Measurements from ENCODE around the gene OSBPL10.
A peak's percentile ranks its signal among the peaks of the same experiment; 100 is the strongest.

Gene OSBPL10

GRCh38 chr3:31974471-31974870, 6.6 kb downstream of the OSBPL10 start:
- H3K27ac ChIP-seq (ENCODE audit: low read depth in 2 of 2, low read length in 2 of 2): no peak overlapping the region
- H3K9ac ChIP-seq (ENCODE audit: low read depth in 1 of 2, low read length in 2 of 2): no peak overlapping the region
- no peaks in the 10 kb centered on the region for H3K36me3 ChIP-seq (ENCODE audit: control insufficient read depth in 2 of 2, insufficient read depth in 2 of 2, low read length in 2 of 2)
- H3K9me3 ChIP-seq (ENCODE audit: control insufficient read depth in 2 of 2, low read length in 2 of 2): no peaks in the 10 kb centered on the region
- peaks cover 0 to 4% of the 10 kb centered on the region in 2 donors for H3K4me1 ChIP-seq (ENCODE audit: control insufficient read depth in 2 of 2, insufficient read depth in 2 of 2, low read length in 2 of 2)
- no peak overlapping the region for H3K4me3 ChIP-seq (ENCODE audit: low read length in 2 of 2)
- H3K27me3 ChIP-seq (ENCODE audit: control insufficient read depth in 2 of 2, insufficient read depth in 2 of 2, low read length in 2 of 2): no peaks in the 10 kb centered on the region

DNA sequence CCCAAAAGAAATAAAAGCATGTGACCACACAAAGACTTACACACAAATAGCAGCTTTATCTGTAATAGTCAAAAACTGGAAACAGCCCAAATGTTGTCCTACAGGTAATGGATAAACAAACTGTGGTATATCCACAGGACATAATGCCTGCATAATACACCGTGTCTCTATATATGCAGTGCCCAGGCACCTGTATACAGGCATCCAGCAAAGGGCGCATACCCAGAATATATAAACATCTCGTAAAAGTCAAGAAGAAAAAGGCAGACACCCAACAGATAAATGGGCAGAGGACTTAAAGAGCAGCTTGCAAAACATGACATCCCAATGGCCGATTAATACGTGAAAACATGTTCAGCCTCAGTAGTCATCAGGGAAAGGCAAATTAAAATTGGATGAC, 7.2 kb downstream of the OSBPL10 start:
- H3K27ac ChIP-seq (ENCODE audit: low read depth in 2 of 2, low read length in 2 of 2): no peak overlapping the region
- H3K36me3 ChIP-seq (ENCODE audit: control insufficient read depth in 2 of 2, insufficient read depth in 2 of 2, low read length in 2 of 2): no peaks in the 10 kb centered on the region
- no peaks in the 10 kb centered on the region for H3K9me3 ChIP-seq (ENCODE audit: control insufficient read depth in 2 of 2, low read length in 2 of 2)
- no peaks in the 10 kb centered on the region for H3K27me3 ChIP-seq (ENCODE audit: control insufficient read depth in 2 of 2, insufficient read depth in 2 of 2, low read length in 2 of 2)
- H3K4me1 ChIP-seq (ENCODE audit: control insufficient read depth in 2 of 2, insufficient read depth in 2 of 2, low read length in 2 of 2): peaks cover 0 to 4% of the 10 kb centered on the region in 2 donors
- H3K4me3 ChIP-seq (ENCODE audit: low read length in 2 of 2): no peak overlapping the region
- no peak overlapping the region for H3K9ac ChIP-seq (ENCODE audit: low read depth in 1 of 2, low read length in 2 of 2)

- Histone ChIP-seq H3K4me1 (ENCODE audit: control insufficient read depth in 2 of 2, insufficient read depth in 2 of 2, low read length in 2 of 2) (peaks cover 0 to 4% of the 10 kb centered on the region in 2 donors), H3K27ac (ENCODE audit: low read depth in 2 of 2, low read length in 2 of 2) (peak overlapping the region in 1 of 2 donors; percentile 7), H3K36me3 (ENCODE audit: control insufficient read depth in 2 of 2, insufficient read depth in 2 of 2, low read length in 2 of 2) (no peaks in the 10 kb centered on the region), H3K9ac (ENCODE audit: low read depth in 1 of 2, low read length in 2 of 2) (no peak overlapping the region), H3K27me3 (ENCODE audit: control insufficient read depth in 2 of 2, insufficient read depth in 2 of 2, low read length in 2 of 2) (no peaks in the 10 kb centered on the region), H3K4me3 (ENCODE audit: low read length in 2 of 2) (no peak overlapping the region), H3K9me3 (ENCODE audit: control insufficient read depth in 2 of 2, low read length in 2 of 2) (no peaks in the 10 kb centered on the region)
Measured at GRCh38 chr3:31973081-31973480, 8.0 kb downstream of the OSBPL10 start.

- no peak overlapping the region for H3K9ac ChIP-seq (ENCODE audit: low read depth in 1 of 2, low read length in 2 of 2)
- no peaks in the 10 kb centered on the region for H3K36me3 ChIP-seq (ENCODE audit: control insufficient read depth in 2 of 2, insufficient read depth in 2 of 2, low read length in 2 of 2)
- no peaks in the 10 kb centered on the region for H3K27me3 ChIP-seq (ENCODE audit: control insufficient read depth in 2 of 2, insufficient read depth in 2 of 2, low read length in 2 of 2)
- no peak overlapping the region for H3K27ac ChIP-seq (ENCODE audit: low read depth in 2 of 2, low read length in 2 of 2)
- peaks cover 0 to 4% of the 10 kb centered on the region in 2 donors for H3K4me1 ChIP-seq (ENCODE audit: control insufficient read depth in 2 of 2, insufficient read depth in 2 of 2, low read length in 2 of 2)
- no peaks in the 10 kb centered on the region for H3K9me3 ChIP-seq (ENCODE audit: control insufficient read depth in 2 of 2, low read length in 2 of 2)
- H3K4me3 ChIP-seq (ENCODE audit: low read length in 2 of 2): no peak overlapping the region
Measured at GRCh38 chr3:31971607-31972006, 9.5 kb downstream of the OSBPL10 start.

DNA sequence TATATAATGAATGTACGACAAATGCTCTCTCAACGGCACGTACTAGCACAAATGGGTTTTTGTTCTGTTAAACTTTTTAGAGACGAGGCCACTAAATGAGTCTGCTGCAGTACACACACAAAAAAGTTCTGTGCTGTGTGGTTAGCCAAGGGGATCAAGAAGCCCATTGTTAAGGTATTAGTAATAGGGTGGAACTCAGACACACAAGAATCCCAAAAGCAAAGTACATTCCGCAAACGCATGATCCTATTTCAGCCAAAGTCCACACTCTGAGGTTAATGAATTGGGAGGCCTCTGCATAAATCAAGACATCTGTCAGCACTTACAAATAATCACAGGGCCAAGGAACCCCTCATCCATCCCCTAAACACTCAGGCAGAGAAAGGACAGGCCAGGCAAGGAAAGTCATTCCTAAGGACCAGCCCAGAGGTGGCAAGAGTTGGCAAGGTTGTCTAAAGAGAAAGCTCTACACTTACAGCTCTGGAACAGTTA, 12.1 kb downstream of the OSBPL10 start:
- no peak overlapping the region for H3K9ac ChIP-seq (ENCODE audit: low read depth in 1 of 2, low read length in 2 of 2)
- H3K36me3 ChIP-seq (ENCODE audit: control insufficient read depth in 2 of 2, insufficient read depth in 2 of 2, low read length in 2 of 2): no peaks in the 10 kb centered on the region
- no peaks in the 10 kb centered on the region for H3K9me3 ChIP-seq (ENCODE audit: control insufficient read depth in 2 of 2, low read length in 2 of 2)
- no peaks in the 10 kb centered on the region for H3K27me3 ChIP-seq (ENCODE audit: control insufficient read depth in 2 of 2, insufficient read depth in 2 of 2, low read length in 2 of 2)
- H3K4me3 ChIP-seq (ENCODE audit: low read length in 2 of 2): no peak overlapping the region
- H3K4me1 ChIP-seq (ENCODE audit: control insufficient read depth in 2 of 2, insufficient read depth in 2 of 2, low read length in 2 of 2): peaks cover 0 to 3% of the 10 kb centered on the region in 2 donors
- peak overlapping the region; percentile 52 to 64 for H3K27ac ChIP-seq (ENCODE audit: low read depth in 2 of 2, low read length in 2 of 2)

DNA sequence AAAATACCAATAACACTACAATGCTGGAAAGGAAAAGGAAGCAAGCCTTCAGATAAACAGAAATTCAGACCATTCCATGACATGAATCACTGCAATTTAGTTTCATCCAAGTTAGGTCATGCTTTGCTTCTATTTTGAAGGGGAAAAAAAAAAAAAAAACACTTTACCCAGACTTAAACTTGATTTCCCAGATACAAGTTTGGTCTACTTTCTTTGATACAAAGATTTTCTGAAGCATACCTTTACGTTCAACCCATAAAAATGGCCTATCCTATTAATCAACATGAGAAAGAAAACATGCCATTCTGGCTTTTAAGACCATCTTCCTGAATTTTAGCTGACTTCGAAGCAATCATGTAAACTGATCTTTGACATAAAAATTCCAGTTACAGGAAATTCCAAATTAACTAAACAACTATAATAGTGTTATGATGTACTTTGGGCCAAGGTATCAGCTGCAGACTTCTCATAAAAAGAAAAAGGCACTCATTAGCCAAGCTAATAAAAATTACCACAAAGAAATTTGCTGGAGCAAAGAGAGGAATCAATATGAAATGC, 12.6 kb downstream of the OSBPL10 start:
- Histone ChIP-seq H3K4me3 (ENCODE audit: low read length in 2 of 2) (no peak overlapping the region), H3K9me3 (ENCODE audit: control insufficient read depth in 2 of 2, low read length in 2 of 2) (no peaks in the 10 kb centered on the region), H3K27ac (ENCODE audit: low read depth in 2 of 2, low read length in 2 of 2) (peak overlapping the region; percentile 37 to 64), H3K36me3 (ENCODE audit: control insufficient read depth in 2 of 2, insufficient read depth in 2 of 2, low read length in 2 of 2) (no peaks in the 10 kb centered on the region), H3K4me1 (ENCODE audit: control insufficient read depth in 2 of 2, insufficient read depth in 2 of 2, low read length in 2 of 2) (peaks cover 0 to 2% of the 10 kb centered on the region in 2 donors), H3K9ac (ENCODE audit: low read depth in 1 of 2, low read length in 2 of 2) (no peak overlapping the region), H3K27me3 (ENCODE audit: control insufficient read depth in 2 of 2, insufficient read depth in 2 of 2, low read length in 2 of 2) (no peaks in the 10 kb centered on the region)

GRCh38 chr3:31967592-31967991, 13.5 kb downstream of the OSBPL10 start:
- Histone ChIP-seq H3K27ac (ENCODE audit: low read depth in 2 of 2, low read length in 2 of 2) (no peak overlapping the region), H3K4me1 (ENCODE audit: control insufficient read depth in 2 of 2, insufficient read depth in 2 of 2, low read length in 2 of 2) (peaks cover 0 to 5% of the 10 kb centered on the region in 2 donors), H3K36me3 (ENCODE audit: control insufficient read depth in 2 of 2, insufficient read depth in 2 of 2, low read length in 2 of 2) (no peaks in the 10 kb centered on the region), H3K9me3 (ENCODE audit: control insufficient read depth in 2 of 2, low read length in 2 of 2) (no peaks in the 10 kb centered on the region), H3K27me3 (ENCODE audit: control insufficient read depth in 2 of 2, insufficient read depth in 2 of 2, low read length in 2 of 2) (no peaks in the 10 kb centered on the region), H3K4me3 (ENCODE audit: low read length in 2 of 2) (no peak overlapping the region), H3K9ac (ENCODE audit: low read depth in 1 of 2, low read length in 2 of 2) (no peak overlapping the region)

- peak overlapping the region in 1 of 2 donors; percentile 28 for H3K27ac ChIP-seq (ENCODE audit: low read depth in 2 of 2, low read length in 2 of 2)
- H3K9ac ChIP-seq (ENCODE audit: low read depth in 1 of 2, low read length in 2 of 2): no peak overlapping the region
- peaks cover 0 to 5% of the 10 kb centered on the region in 2 donors for H3K4me1 ChIP-seq (ENCODE audit: control insufficient read depth in 2 of 2, insufficient read depth in 2 of 2, low read length in 2 of 2)
- H3K36me3 ChIP-seq (ENCODE audit: control insufficient read depth in 2 of 2, insufficient read depth in 2 of 2, low read length in 2 of 2): no peaks in the 10 kb centered on the region
- H3K27me3 ChIP-seq (ENCODE audit: control insufficient read depth in 2 of 2, insufficient read depth in 2 of 2, low read length in 2 of 2): no peaks in the 10 kb centered on the region
- no peak overlapping the region for H3K4me3 ChIP-seq (ENCODE audit: low read length in 2 of 2)
- H3K9me3 ChIP-seq (ENCODE audit: control insufficient read depth in 2 of 2, low read length in 2 of 2): no peaks in the 10 kb centered on the region
Measured at GRCh38 chr3:31966978-31967591, 14.0 kb downstream of the OSBPL10 start.

DNA sequence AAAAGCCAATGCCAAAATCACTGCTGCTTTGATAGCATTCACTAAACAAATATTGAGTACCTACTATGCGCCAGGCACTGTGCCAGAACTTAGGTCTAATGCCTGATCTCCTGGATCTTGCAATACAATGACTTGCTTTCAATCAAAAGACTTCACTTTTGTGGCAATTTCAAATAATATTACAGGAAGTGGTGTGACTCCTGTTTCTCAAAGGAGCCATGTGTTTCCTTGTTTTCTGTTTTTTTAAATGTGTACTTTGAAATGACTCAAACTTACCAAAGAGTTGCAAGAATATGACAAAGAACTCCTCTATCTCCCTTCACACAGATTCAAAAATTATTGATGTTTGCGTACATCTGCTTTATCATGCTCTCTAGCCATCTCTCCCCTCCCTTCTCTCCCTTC, 18.3 kb downstream of the OSBPL10 start:
- Histone ChIP-seq H3K36me3 (ENCODE audit: control insufficient read depth in 2 of 2, insufficient read depth in 2 of 2, low read length in 2 of 2) (no peaks in the 10 kb centered on the region), H3K4me1 (ENCODE audit: control insufficient read depth in 2 of 2, insufficient read depth in 2 of 2, low read length in 2 of 2) (peaks cover 0 to 9% of the 10 kb centered on the region in 2 donors), H3K27me3 (ENCODE audit: control insufficient read depth in 2 of 2, insufficient read depth in 2 of 2, low read length in 2 of 2) (no peaks in the 10 kb centered on the region), H3K9me3 (ENCODE audit: control insufficient read depth in 2 of 2, low read length in 2 of 2) (no peaks in the 10 kb centered on the region), H3K27ac (ENCODE audit: low read depth in 2 of 2, low read length in 2 of 2) (no peak overlapping the region), H3K9ac (ENCODE audit: low read depth in 1 of 2, low read length in 2 of 2) (no peak overlapping the region), H3K4me3 (ENCODE audit: low read length in 2 of 2) (no peak overlapping the region)

DNA sequence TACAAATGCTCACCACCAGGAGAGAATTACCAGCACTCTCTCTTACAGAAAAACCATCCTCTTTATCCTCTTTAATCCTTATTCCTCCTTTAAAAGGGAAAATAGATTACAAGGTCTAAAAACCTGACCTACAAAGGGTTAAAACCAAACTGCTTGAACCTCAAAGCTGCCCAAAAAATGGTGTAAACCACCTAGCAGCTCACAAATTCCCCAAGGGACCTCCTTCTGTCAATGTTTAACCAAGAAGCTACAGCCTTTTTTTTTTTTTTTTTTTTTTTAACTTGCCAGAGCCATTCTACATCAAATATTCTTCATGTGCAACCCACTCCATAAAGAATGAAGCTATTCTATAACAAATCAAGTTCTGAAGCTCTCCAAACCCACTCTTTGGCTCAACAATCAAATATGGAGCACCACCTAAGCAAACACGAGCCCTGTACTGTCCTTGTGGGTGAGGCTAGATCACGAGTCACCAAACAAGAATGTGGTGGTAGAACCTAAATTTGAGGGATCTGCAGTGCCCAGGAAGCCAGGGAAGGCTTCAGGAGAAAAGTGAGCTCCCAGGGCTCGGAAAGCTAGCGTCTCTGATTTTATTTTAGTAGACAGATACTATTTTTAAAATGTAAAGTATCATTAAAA, 20.1 kb downstream of the OSBPL10 start:
- Histone ChIP-seq H3K9ac (ENCODE audit: low read depth in 1 of 2, low read length in 2 of 2) (no peak overlapping the region), H3K4me1 (ENCODE audit: control insufficient read depth in 2 of 2, insufficient read depth in 2 of 2, low read length in 2 of 2) (peaks cover 0 to 9% of the 10 kb centered on the region in 2 donors), H3K27ac (ENCODE audit: low read depth in 2 of 2, low read length in 2 of 2) (peak overlapping the region in 1 of 2 donors; percentile 11), H3K4me3 (ENCODE audit: low read length in 2 of 2) (no peak overlapping the region), H3K9me3 (ENCODE audit: control insufficient read depth in 2 of 2, low read length in 2 of 2) (no peaks in the 10 kb centered on the region), H3K27me3 (ENCODE audit: control insufficient read depth in 2 of 2, insufficient read depth in 2 of 2, low read length in 2 of 2) (no peaks in the 10 kb centered on the region), H3K36me3 (ENCODE audit: control insufficient read depth in 2 of 2, insufficient read depth in 2 of 2, low read length in 2 of 2) (no peaks in the 10 kb centered on the region)

Measured in mucosa of rectum (tissue), 2 donors.